Measurements from ENCODE around the gene FAM13C.

FAM13C gene

DNA sequence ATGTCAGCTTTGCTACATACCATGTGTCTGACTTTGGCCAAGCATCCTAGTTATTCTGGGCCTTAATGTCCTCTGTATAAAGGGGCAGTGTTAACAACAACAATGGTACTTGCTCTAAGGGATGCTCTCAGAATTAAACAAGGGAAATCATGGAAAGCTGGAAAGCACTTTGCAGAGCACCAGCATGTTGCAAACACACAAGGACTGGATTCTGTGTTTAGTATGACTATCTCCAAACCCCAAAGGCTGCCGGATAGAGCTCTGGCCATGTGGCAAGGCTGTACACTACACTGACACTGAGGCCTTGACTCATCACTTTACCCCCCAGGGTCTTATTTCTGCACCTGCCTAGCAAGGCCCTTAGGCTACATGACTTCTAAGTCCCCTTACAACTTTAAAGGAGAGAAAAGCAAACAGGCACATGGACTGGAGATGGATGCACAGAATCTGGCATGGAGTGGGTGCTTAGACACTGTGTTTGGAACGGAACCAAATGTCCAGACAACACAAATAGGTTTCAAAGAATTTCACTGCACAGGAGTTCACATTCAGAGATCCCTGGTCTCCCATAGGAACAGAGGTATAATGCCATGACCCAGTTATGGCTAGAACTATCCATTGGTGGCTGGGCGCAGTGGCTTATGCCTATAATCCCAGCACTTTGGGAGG is 74.6 kb downstream of the FAM13C start:
- Histone ChIP-seq H3K9me3 (ENCODE audit: control insufficient read depth in 5 of 5, low read length in 5 of 5) (no peaks in the 10 kb centered on the region), H3K27ac (ENCODE audit: low read depth, low read length) (no peak overlapping the region), H3K27me3 (ENCODE audit: control insufficient read depth in 5 of 5, insufficient read depth in 4 of 5, low read length in 5 of 5) (peaks cover 0 to 6% (median 0%) of the 10 kb centered on the region in 5 donors), H3K9ac (ENCODE audit: low read length in 5 of 5) (no peak overlapping the region), H3K4me1 (ENCODE audit: control insufficient read depth in 5 of 5, insufficient read depth in 5 of 5, low read length in 5 of 5) (peaks cover 0 to 7% (median 0%) of the 10 kb centered on the region in 5 donors), H3K4me3 (ENCODE audit: low read depth in 1 of 5, low read length in 5 of 5) (no peak overlapping the region), H3K36me3 (ENCODE audit: control insufficient read depth in 5 of 5, insufficient read depth in 5 of 5, low read length in 5 of 5) (peaks cover 0 to 5% (median 0%) of the 10 kb centered on the region in 5 donors)

DNA sequence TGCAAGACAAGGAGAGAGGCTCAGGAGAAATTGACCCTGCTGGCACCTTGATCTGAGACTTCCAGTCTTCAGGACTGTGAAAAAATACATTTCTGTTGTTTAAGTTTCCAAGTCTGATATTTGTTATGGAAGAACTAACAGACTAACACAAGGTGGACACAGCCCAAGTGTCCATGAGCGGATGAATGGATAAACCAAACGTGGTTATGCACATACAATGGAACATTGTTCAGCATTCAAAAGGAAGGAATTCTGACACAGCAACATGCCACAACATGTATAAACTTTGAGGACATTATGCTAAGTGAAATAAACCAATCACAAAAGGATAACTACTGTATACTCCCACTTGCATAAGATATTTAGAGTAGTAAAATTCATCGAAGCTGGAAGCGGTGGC is 76.5 kb downstream of the FAM13C start:
- H3K36me3 ChIP-seq (ENCODE audit: control insufficient read depth in 5 of 5, insufficient read depth in 5 of 5, low read length in 5 of 5): peaks cover 0 to 5% (median 0%) of the 10 kb centered on the region in 5 donors
- H3K27me3 ChIP-seq (ENCODE audit: control insufficient read depth in 5 of 5, insufficient read depth in 4 of 5, low read length in 5 of 5): peaks cover 0 to 6% (median 0%) of the 10 kb centered on the region in 5 donors
- H3K4me1 ChIP-seq (ENCODE audit: control insufficient read depth in 5 of 5, insufficient read depth in 5 of 5, low read length in 5 of 5): peaks cover 0 to 7% (median 0%) of the 10 kb centered on the region in 5 donors
- H3K9me3 ChIP-seq (ENCODE audit: control insufficient read depth in 5 of 5, low read length in 5 of 5): no peaks in the 10 kb centered on the region
- no peak overlapping the region for H3K4me3 ChIP-seq (ENCODE audit: low read depth in 1 of 5, low read length in 5 of 5)
- no peak overlapping the region for H3K27ac ChIP-seq (ENCODE audit: low read depth, low read length)
- H3K9ac ChIP-seq (ENCODE audit: low read length in 5 of 5): no peak overlapping the region

DNA sequence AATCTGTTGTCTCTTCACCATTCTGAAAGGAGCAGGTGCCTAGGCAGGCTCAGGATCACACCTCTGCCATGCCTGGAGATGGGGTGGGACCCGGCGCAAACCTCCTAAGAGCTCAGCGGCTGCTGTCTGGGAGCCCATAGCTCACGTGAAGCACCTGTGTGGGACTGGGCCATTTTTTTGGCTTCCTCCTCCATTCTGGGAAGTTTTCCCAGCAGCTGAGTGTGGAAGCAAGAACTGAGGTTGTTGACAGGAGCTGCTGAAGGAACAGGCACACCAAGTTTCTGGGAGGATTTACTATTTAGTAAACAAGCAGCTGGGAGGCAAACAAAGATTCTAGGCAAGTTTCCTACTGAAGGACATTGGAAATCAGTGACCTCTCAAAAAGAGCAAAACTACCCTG is 77.3 kb downstream of the FAM13C start:
- H3K9ac ChIP-seq (ENCODE audit: low read length in 5 of 5): no peak overlapping the region
- no peak overlapping the region for H3K4me3 ChIP-seq (ENCODE audit: low read depth in 1 of 5, low read length in 5 of 5)
- H3K36me3 ChIP-seq (ENCODE audit: control insufficient read depth in 5 of 5, insufficient read depth in 5 of 5, low read length in 5 of 5): peaks cover 0 to 5% (median 0%) of the 10 kb centered on the region in 5 donors
- H3K27me3 ChIP-seq (ENCODE audit: control insufficient read depth in 5 of 5, insufficient read depth in 4 of 5, low read length in 5 of 5): peaks cover 0 to 6% (median 0%) of the 10 kb centered on the region in 5 donors
- no peaks in the 10 kb centered on the region for H3K9me3 ChIP-seq (ENCODE audit: control insufficient read depth in 5 of 5, low read length in 5 of 5)
- H3K27ac ChIP-seq (ENCODE audit: low read depth, low read length): no peak overlapping the region
- peaks cover 0 to 7% (median 0%) of the 10 kb centered on the region in 5 donors for H3K4me1 ChIP-seq (ENCODE audit: control insufficient read depth in 5 of 5, insufficient read depth in 5 of 5, low read length in 5 of 5)

GRCh38 chr10:59284118-59284975 is 78.0 kb downstream of the FAM13C start:
- no peaks in the 10 kb centered on the region for H3K9me3 ChIP-seq (ENCODE audit: control insufficient read depth in 5 of 5, low read length in 5 of 5)
- H3K27ac ChIP-seq (ENCODE audit: low read depth, low read length): no peak overlapping the region
- H3K36me3 ChIP-seq (ENCODE audit: control insufficient read depth in 5 of 5, insufficient read depth in 5 of 5, low read length in 5 of 5): peaks cover 0 to 5% (median 0%) of the 10 kb centered on the region in 5 donors
- H3K9ac ChIP-seq (ENCODE audit: low read length in 5 of 5): no peak overlapping the region
- H3K27me3 ChIP-seq (ENCODE audit: control insufficient read depth in 5 of 5, insufficient read depth in 4 of 5, low read length in 5 of 5): peaks cover 0 to 6% (median 0%) of the 10 kb centered on the region in 5 donors
- peaks cover 0 to 8% (median 0%) of the 10 kb centered on the region in 5 donors for H3K4me1 ChIP-seq (ENCODE audit: control insufficient read depth in 5 of 5, insufficient read depth in 5 of 5, low read length in 5 of 5)
- H3K4me3 ChIP-seq (ENCODE audit: low read depth in 1 of 5, low read length in 5 of 5): no peak overlapping the region

- peaks cover 0 to 8% (median 0%) of the 10 kb centered on the region in 5 donors for H3K4me1 ChIP-seq (ENCODE audit: control insufficient read depth in 5 of 5, insufficient read depth in 5 of 5, low read length in 5 of 5)
- no peaks in the 10 kb centered on the region for H3K9me3 ChIP-seq (ENCODE audit: control insufficient read depth in 5 of 5, low read length in 5 of 5)
- no peak overlapping the region for H3K4me3 ChIP-seq (ENCODE audit: low read depth in 1 of 5, low read length in 5 of 5)
- peaks cover 0 to 6% (median 0%) of the 10 kb centered on the region in 5 donors for H3K27me3 ChIP-seq (ENCODE audit: control insufficient read depth in 5 of 5, insufficient read depth in 4 of 5, low read length in 5 of 5)
- peaks cover 0 to 5% (median 0%) of the 10 kb centered on the region in 5 donors for H3K36me3 ChIP-seq (ENCODE audit: control insufficient read depth in 5 of 5, insufficient read depth in 5 of 5, low read length in 5 of 5)
- no peak overlapping the region for H3K9ac ChIP-seq (ENCODE audit: low read length in 5 of 5)
- H3K27ac ChIP-seq (ENCODE audit: low read depth, low read length): no peak overlapping the region
These were observed 78.8 kb downstream of the FAM13C start for GRCh38 chr10:59283456-59284091.

- no peak overlapping the region for H3K27ac ChIP-seq (ENCODE audit: low read depth, low read length)
- H3K9me3 ChIP-seq (ENCODE audit: control insufficient read depth in 5 of 5, low read length in 5 of 5): no peaks in the 10 kb centered on the region
- H3K4me3 ChIP-seq (ENCODE audit: low read depth in 1 of 5, low read length in 5 of 5): no peak overlapping the region
- peaks cover 0 to 8% (median 0%) of the 10 kb centered on the region in 5 donors for H3K4me1 ChIP-seq (ENCODE audit: control insufficient read depth in 5 of 5, insufficient read depth in 5 of 5, low read length in 5 of 5)
- no peak overlapping the region for H3K9ac ChIP-seq (ENCODE audit: low read length in 5 of 5)
- peaks cover 0 to 5% (median 0%) of the 10 kb centered on the region in 5 donors for H3K36me3 ChIP-seq (ENCODE audit: control insufficient read depth in 5 of 5, insufficient read depth in 5 of 5, low read length in 5 of 5)
- H3K27me3 ChIP-seq (ENCODE audit: control insufficient read depth in 5 of 5, insufficient read depth in 4 of 5, low read length in 5 of 5): peaks cover 0 to 6% (median 0%) of the 10 kb centered on the region in 5 donors
These were observed 80.5 kb downstream of the FAM13C start for GRCh38 chr10:59281861-59282260.

DNA sequence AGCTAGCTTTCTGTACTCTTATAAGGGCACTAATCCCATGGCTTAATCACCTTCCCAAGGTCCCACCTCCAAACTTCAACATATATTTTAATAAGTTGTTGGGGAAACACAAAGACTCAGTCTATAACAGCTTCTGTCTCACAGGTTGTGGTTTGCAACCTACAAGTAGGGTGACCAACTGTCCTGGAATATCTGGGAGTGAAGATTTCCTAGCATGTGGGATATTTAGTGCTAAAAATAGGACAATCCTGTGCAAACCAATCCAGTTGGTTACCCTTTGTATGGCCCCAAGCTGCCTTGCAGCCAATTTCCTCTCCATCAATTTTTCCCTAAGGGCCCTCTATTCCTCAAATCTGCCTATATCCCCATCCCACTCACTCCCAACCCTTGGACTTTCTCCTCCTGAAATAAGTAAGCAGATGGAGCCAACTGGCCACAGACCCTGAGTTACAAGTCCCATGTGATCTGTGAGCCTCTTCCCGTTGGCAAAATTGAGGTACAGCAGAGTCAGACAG is 82.3 kb downstream of the FAM13C start:
- H3K4me1 ChIP-seq (ENCODE audit: control insufficient read depth in 5 of 5, insufficient read depth in 5 of 5, low read length in 5 of 5): peaks cover 0 to 8% (median 0%) of the 10 kb centered on the region in 5 donors
- H3K27me3 ChIP-seq (ENCODE audit: control insufficient read depth in 5 of 5, insufficient read depth in 4 of 5, low read length in 5 of 5): peaks cover 0 to 6% (median 0%) of the 10 kb centered on the region in 5 donors
- H3K27ac ChIP-seq (ENCODE audit: low read depth, low read length): no peak overlapping the region
- no peak overlapping the region for H3K9ac ChIP-seq (ENCODE audit: low read length in 5 of 5)
- no peaks in the 10 kb centered on the region for H3K9me3 ChIP-seq (ENCODE audit: control insufficient read depth in 5 of 5, low read length in 5 of 5)
- peaks cover 0 to 5% (median 0%) of the 10 kb centered on the region in 5 donors for H3K36me3 ChIP-seq (ENCODE audit: control insufficient read depth in 5 of 5, insufficient read depth in 5 of 5, low read length in 5 of 5)
- no peak overlapping the region for H3K4me3 ChIP-seq (ENCODE audit: low read depth in 1 of 5, low read length in 5 of 5)

- H3K4me1 ChIP-seq (ENCODE audit: control insufficient read depth in 5 of 5, insufficient read depth in 5 of 5, low read length in 5 of 5): peaks cover 0 to 8% (median 0%) of the 10 kb centered on the region in 5 donors
- peaks cover 0 to 5% (median 0%) of the 10 kb centered on the region in 5 donors for H3K36me3 ChIP-seq (ENCODE audit: control insufficient read depth in 5 of 5, insufficient read depth in 5 of 5, low read length in 5 of 5)
- H3K27ac ChIP-seq (ENCODE audit: low read depth, low read length): no peak overlapping the region
- H3K4me3 ChIP-seq (ENCODE audit: low read depth in 1 of 5, low read length in 5 of 5): no peak overlapping the region
- no peaks in the 10 kb centered on the region for H3K9me3 ChIP-seq (ENCODE audit: control insufficient read depth in 5 of 5, low read length in 5 of 5)
- peaks cover 0 to 3% (median 0%) of the 10 kb centered on the region in 5 donors for H3K27me3 ChIP-seq (ENCODE audit: control insufficient read depth in 5 of 5, insufficient read depth in 4 of 5, low read length in 5 of 5)
- H3K9ac ChIP-seq (ENCODE audit: low read length in 5 of 5): no peak overlapping the region
These were observed 82.9 kb downstream of the FAM13C start for GRCh38 chr10:59279476-59279875.

GRCh38 chr10:59276919-59277318 is 85.4 kb downstream of the FAM13C start:
- Histone ChIP-seq H3K36me3 (ENCODE audit: control insufficient read depth in 5 of 5, insufficient read depth in 5 of 5, low read length in 5 of 5) (peaks cover 0 to under 1% (median 0%) of the 10 kb centered on the region in 5 donors), H3K9me3 (ENCODE audit: control insufficient read depth in 5 of 5, low read length in 5 of 5) (no peaks in the 10 kb centered on the region), H3K4me1 (ENCODE audit: control insufficient read depth in 5 of 5, insufficient read depth in 5 of 5, low read length in 5 of 5) (peaks cover 0 to 5% (median 0%) of the 10 kb centered on the region in 5 donors), H3K27ac (ENCODE audit: low read depth, low read length) (no peak overlapping the region), H3K9ac (ENCODE audit: low read length in 5 of 5) (no peak overlapping the region), H3K4me3 (ENCODE audit: low read depth in 1 of 5, low read length in 5 of 5) (no peak overlapping the region), H3K27me3 (ENCODE audit: control insufficient read depth in 5 of 5, insufficient read depth in 4 of 5, low read length in 5 of 5) (no peaks in the 10 kb centered on the region)
